Stomach (tissue), 9 donors: Measurements from ENCODE around the gene PGR. TPM values are rescaled to one million over a fixed set of nuclear protein-coding genes. Genes with fewer than 3 reads are reported as not detected.

Source experiments
- DNase-seq, 2 donors: peaks; one replicate each; pipeline versions ENCODE4 v3.0.0 to v3.0.0-alpha.2; 2013 to 2019
- H3K27ac ChIP-seq, 5 donors: fragments of 200-600 bp in 4 of 5; sonication (generic) in 4 of 5; one replicate each; pipeline ENCODE4 v1.5.1; 2013 to 2019; ENCODE audit warnings: mild to moderate bottlenecking in 1 of 5, moderate library complexity in 1 of 5
- H3K27me3 ChIP-seq, 3 donors: fragments of 200-600 bp; sonication (generic); one replicate each; pipeline ENCODE4 v1.5.1; 2017 to 2019; ENCODE audit warnings: mixed run types in 1 of 3
- H3K36me3 ChIP-seq, 4 donors: fragments of 200-600 bp; sonication (generic); 1 replicate in 3 of 4; 2 replicates in 1 of 4; pipeline ENCODE4 v1.5.1; 2016 to 2019
- H3K4me1 ChIP-seq, 4 donors: fragments of 200-600 bp; sonication (generic); one replicate each; pipeline ENCODE4 v1.5.1; 2016 to 2019
- H3K4me3 ChIP-seq, 4 donors: fragments of 200-600 bp; sonication (generic) in 3 of 4; one replicate each; pipeline ENCODE4 v1.5.1; 2016 to 2019; ENCODE audit warnings: mild to moderate bottlenecking in 1 of 4
- H3K9me3 ChIP-seq, 4 donors: fragments of 200-600 bp; sonication (generic); one replicate each; pipeline ENCODE4 v1.5.1; 2016 to 2019
- EP300 ChIP-seq: sonication (generic); formaldehyde crosslinking; IDR thresholded peaks from one replicate; pipeline ENCODE4 v1.6.1; 2017; ENCODE audit warnings: antibody characterized with exemption
- POLR2A ChIP-seq, 4 donors: fragments of 450-650 bp; IDR thresholded peaks; one replicate each; pipeline ENCODE4 v1.6.1; 2016; ENCODE audit warnings: antibody characterized with exemption in 4 of 4, control low read depth in 2 of 4, mild to moderate bottlenecking in 1 of 4, moderate library complexity in 1 of 4
- POLR2AphosphoS5 ChIP-seq, 3 donors: sonication (generic); formaldehyde crosslinking; IDR thresholded peaks; one replicate each; pipeline ENCODE4 v1.6.1; 2016; ENCODE audit warnings: antibody characterized with exemption in 3 of 3
- WGBS, 5 donors: extraction: QIAGEN DNeasy Blood & Tissue Kit in 3 of 5; methylation state at CpG; one replicate each; pipeline versions ENCODE4 v1.1.5 to v1.1.7; 2013 to 2018; 5-methylcytosine and 5-hydroxymethylcytosine counted together
- intact Hi-C: fragments of 100-400 bp; cut with DNase I; formaldehyde crosslinking; loops from one replicate; pipeline ENCODE4 v1.15.1; 2023; ENCODE audit warnings: low total_unique reads
- polyA plus RNA-seq, 3 donors: library from polyadenylated mRNA; stranded (reverse); fragments of 200-250 nt; gene quantifications; one replicate each; pipeline ENCODE4 v1.2.3, GENCODE V29; 2013
- total RNA-seq, 5 donors: library from RNA; depleted of rRNA; stranded (reverse); fragments of >200 nt; gene quantifications; one replicate each; pipeline versions ENCODE4 v1.1.0 to v1.2.3, GENCODE V29; 2014 to 2016
- TF ChIP-seq, protein P1 (sequence below), 7 experiments: fragments of 450-650 bp in 4 of 7; fragments of 200-600 bp in 3 of 7; sonication (generic) in 3 of 7; IDR thresholded peaks; one replicate each; pipeline ENCODE4 v1.5.1; 2016 to 2019; ENCODE audit warnings: antibody characterized with exemption in 7 of 7, control low read depth in 2 of 7, mild to moderate bottlenecking in 1 of 7
- donor health status: healthy with polysubstance abuse.
- donor health status: Bipolar disorder and iron deficiency.
- donor health status: healthy.

PGR gene
- total and polyA plus RNA-seq, 8 donors = 0.03 to 8.2 (median 0.74) TPM

DNA sequence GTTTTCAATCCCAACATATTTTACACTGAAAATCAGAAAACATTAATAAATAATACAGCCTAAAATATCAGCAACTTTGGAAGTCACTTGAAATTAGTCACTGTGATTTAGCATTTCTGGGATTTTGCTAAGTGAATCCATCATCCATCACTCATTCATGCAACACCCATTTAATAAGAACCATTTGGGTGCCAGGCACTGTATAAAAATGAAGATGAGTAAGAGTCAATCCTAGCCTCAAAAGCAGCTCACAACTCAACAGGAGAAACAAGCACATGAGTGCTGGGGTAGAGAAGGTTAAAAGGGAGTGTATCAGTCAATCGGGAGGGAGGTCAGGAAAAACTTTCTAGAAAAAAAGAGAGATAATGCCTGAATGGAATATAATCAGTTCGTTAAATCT, 77.9 kb downstream of the PGR start:
- WGBS, 5 donors = 58 to 80% (median 69%) methylated on average over 2 of the region's 2 CpGs
- Histone ChIP-seq H3K4me1 (no peaks in the 10 kb centered on the region), H3K27me3 (no peaks in the 10 kb centered on the region), H3K27ac (no peak overlapping the region), H3K4me3 (no peak overlapping the region), H3K36me3 (no peaks in the 10 kb centered on the region), H3K9me3 (no peaks in the 10 kb centered on the region)
- intact Hi-C loops = no loop called here
- TF ChIP-seq POLR2A (IDR thresholded peaks at IDR 0.05) = no peak
- no peak for TF ChIP-seq EP300
- TF ChIP-seq, protein P1, sequence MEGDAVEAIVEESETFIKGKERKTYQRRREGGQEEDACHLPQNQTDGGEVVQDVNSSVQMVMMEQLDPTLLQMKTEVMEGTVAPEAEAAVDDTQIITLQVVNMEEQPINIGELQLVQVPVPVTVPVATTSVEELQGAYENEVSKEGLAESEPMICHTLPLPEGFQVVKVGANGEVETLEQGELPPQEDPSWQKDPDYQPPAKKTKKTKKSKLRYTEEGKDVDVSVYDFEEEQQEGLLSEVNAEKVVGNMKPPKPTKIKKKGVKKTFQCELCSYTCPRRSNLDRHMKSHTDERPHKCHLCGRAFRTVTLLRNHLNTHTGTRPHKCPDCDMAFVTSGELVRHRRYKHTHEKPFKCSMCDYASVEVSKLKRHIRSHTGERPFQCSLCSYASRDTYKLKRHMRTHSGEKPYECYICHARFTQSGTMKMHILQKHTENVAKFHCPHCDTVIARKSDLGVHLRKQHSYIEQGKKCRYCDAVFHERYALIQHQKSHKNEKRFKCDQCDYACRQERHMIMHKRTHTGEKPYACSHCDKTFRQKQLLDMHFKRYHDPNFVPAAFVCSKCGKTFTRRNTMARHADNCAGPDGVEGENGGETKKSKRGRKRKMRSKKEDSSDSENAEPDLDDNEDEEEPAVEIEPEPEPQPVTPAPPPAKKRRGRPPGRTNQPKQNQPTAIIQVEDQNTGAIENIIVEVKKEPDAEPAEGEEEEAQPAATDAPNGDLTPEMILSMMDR (IDR thresholded peaks at IDR 0.05) = no peak
- no peak for TF ChIP-seq POLR2AphosphoS5 (IDR thresholded peaks at IDR 0.05)
- DNase-seq = no peak

DNA sequence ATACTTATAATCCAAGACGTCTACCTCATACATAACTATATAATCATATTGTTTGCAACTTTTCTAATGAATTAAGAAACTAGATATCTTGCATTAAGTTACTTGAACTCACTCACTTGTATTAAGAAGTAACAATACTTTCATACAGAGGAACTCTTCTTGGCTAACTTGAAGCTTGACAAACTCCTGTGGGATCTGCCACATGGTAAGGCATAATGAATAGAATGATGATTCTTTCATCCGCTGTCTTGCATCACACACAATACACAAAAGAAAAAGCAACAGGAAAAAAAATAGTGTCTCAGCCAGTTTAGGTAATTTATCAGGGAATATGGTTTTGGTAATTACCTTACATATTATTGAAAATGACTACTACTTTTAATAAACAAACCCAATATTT, 79.8 kb downstream of the PGR start:
- no peak overlapping the region for H3K27ac ChIP-seq
- TF ChIP-seq POLR2AphosphoS5 (IDR thresholded peaks at IDR 0.05) = no peak
- TF ChIP-seq EP300 = no peak
- TF ChIP-seq POLR2A (IDR thresholded peaks at IDR 0.05) = no peak
- TF ChIP-seq, protein P1 (IDR thresholded peaks at IDR 0.05) = no peak
- no peaks in the 10 kb centered on the region for H3K4me1 ChIP-seq
- intact Hi-C loops = no loop called here
- no peaks in the 10 kb centered on the region for H3K9me3 ChIP-seq
- WGBS, 5 donors = 76 to 89% (median 86%) methylated on average over 2 of the region's 2 CpGs
- DNase-seq = no peak
- no peak overlapping the region for H3K4me3 ChIP-seq
- no peaks in the 10 kb centered on the region for H3K36me3 ChIP-seq
- H3K27me3 ChIP-seq = no peaks in the 10 kb centered on the region

DNA sequence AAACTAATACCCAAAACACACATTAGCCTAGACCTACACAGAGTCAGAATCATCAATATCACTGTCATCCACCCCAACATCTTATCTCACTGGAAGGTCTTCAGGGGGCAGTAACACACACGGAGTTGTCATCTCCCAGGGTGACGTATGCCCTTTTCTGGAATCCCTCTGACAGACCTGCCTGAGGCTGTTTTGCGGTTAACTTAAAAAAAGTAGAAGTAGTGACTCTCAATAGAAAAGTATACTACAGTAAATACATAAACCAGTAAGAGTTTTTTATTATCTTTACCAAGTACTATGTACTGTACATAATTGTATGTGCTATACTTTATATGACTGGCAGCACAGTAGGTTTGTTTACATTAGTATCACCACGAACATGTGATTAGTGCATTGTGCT, 80.5 kb downstream of the PGR start:
- Histone ChIP-seq H3K4me1 (no peaks in the 10 kb centered on the region), H3K36me3 (no peaks in the 10 kb centered on the region), H3K27me3 (no peaks in the 10 kb centered on the region), H3K27ac (no peak overlapping the region), H3K4me3 (no peak overlapping the region), H3K9me3 (no peaks in the 10 kb centered on the region)
- no peak for DNase-seq
- intact Hi-C loops = no loop called here
- 36 to 38% (median 37%) methylated on average over 4 of the region's 4 CpGs for WGBS, 5 donors
- TF ChIP-seq POLR2A (IDR thresholded peaks at IDR 0.05) = no peak
- TF ChIP-seq POLR2AphosphoS5 (IDR thresholded peaks at IDR 0.05) = no peak
- TF ChIP-seq EP300 = no peak
- TF ChIP-seq, protein P1 (IDR thresholded peaks at IDR 0.05) = no peak

DNA sequence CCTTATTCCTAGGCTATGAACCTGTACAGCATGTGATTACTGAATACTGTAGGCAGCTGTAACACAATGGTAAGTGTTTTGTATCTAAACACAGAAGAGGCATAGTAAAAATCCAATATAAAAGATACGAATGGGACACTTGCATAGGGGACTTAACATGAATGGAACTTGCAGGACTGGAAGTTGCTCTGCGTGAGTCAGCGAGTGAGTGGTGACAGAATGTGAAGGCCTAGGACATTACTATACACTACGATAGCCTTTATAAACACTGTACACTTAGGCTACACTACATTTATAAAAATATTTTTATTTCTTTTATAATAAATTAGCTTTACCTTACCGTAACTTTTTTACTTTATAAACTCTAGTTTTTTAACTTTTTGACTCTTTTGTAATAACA, 81.1 kb downstream of the PGR start:
- WGBS, 5 donors = 82 to 91% (median 85%) methylated on average over 5 of the region's 5 CpGs
- H3K27ac ChIP-seq = no peak overlapping the region
- no peaks in the 10 kb centered on the region for H3K4me1 ChIP-seq
- H3K4me3 ChIP-seq = no peak overlapping the region
- TF ChIP-seq, protein P1 (IDR thresholded peaks at IDR 0.05) = no peak
- TF ChIP-seq POLR2A (IDR thresholded peaks at IDR 0.05) (no peak), POLR2AphosphoS5 (IDR thresholded peaks at IDR 0.05) (no peak), EP300 (no peak)
- H3K27me3 ChIP-seq = no peaks in the 10 kb centered on the region
- DNase-seq = no peak
- no peaks in the 10 kb centered on the region for H3K9me3 ChIP-seq
- intact Hi-C loops = no loop called here
- no peaks in the 10 kb centered on the region for H3K36me3 ChIP-seq
